ENCODE data around the gene HES1.

GRCh38 chr3:194117104-194117845, 18.7 kb upstream of the HES1 start:
- no peak for TF ChIP-seq SIN3A (IDR thresholded peaks at IDR 0.05; ENCODE audit: borderline replicate concordance, insufficient read depth, low read length)
- TF ChIP-seq POLR2AphosphoS5 (IDR thresholded peaks at IDR 0.05; ENCODE audit: low read depth, low read length), result no peak
- no peak for TF ChIP-seq TAF1 (IDR thresholded peaks at IDR 0.05; ENCODE audit: borderline replicate concordance, insufficient read depth, low read length)
- no peak for TF ChIP-seq FOXP2 (optimal IDR thresholded peaks at IDR 0.05; ENCODE audit: borderline replicate concordance, extremely low read depth, extremely low read length, insufficient read depth)
- TF ChIP-seq REST (IDR thresholded peaks at IDR 0.05; ENCODE audit: insufficient read depth in 1 of 2, low read depth in 2 of 2, low read length in 2 of 2), result no peak
